Hematopoietic multipotent progenitor cell treated with erythropoietin and hydrocortisone succinate and interleukin-3 and kit ligand, for 8 days (in vitro differentiated cells): ENCODE data around the gene OTUB2.

Source experiments
- DNase-seq: peaks from one replicate; pipeline ENCODE4 v3.0.0-alpha.2; 2015

The OTUB2 gene

GRCh38 chr14:94026173-94026888 is at the start of gene OTUB2:
Gene OTUB2 (plus strand): TSS chr14:94026340. CDS start chr14:94026538, 198 bp downstream.
- DNase-seq, result peak; percentile 98

GRCh38 chr14:93976477-93977057 is 49.6 kb upstream of the OTUB2 start, which contains the start of gene ASB2:
Gene ASB2 (minus strand): TSS chr14:93976570. CDS start chr14:93964539, 12,031 bp downstream.
- no peak for DNase-seq

GRCh38 chr14:93977171-93977570 is 49.0 kb upstream of the OTUB2 start:
- DNase-seq, result no peak

GRCh38 chr14:93977790-93978581 is 48.2 kb upstream of the OTUB2 start:
- DNase-seq, result peak; percentile 4

- no peak for DNase-seq
Measured at GRCh38 chr14:93978735-93979134, 47.4 kb upstream of the OTUB2 start.

- DNase-seq, result no peak
Measured at GRCh38 chr14:93980456-93981201, 45.5 kb upstream of the OTUB2 start.

- no peak for DNase-seq
Measured at GRCh38 chr14:93981316-93982229, 44.6 kb upstream of the OTUB2 start.

- DNase-seq, result no peak
Measured at GRCh38 chr14:93982230-93983007, 43.7 kb upstream of the OTUB2 start.

GRCh38 chr14:93984070-93984469 is 42.1 kb upstream of the OTUB2 start:
- DNase-seq, result no peak

- DNase-seq, result no peak
Measured at GRCh38 chr14:93984987-93985410, 41.1 kb upstream of the OTUB2 start.

- DNase-seq, result no peak
Measured at GRCh38 chr14:93986955-93987354, 39.2 kb upstream of the OTUB2 start.

- no peak for DNase-seq
Measured at GRCh38 chr14:93987376-93987775, 38.8 kb upstream of the OTUB2 start.

GRCh38 chr14:93987815-93988476 is 38.2 kb upstream of the OTUB2 start:
- DNase-seq, result no peak

- DNase-seq, result no peak
Measured at GRCh38 chr14:93989939-93990338, 36.2 kb upstream of the OTUB2 start.

GRCh38 chr14:93991212-93991611 is 34.9 kb upstream of the OTUB2 start:
- no peak for DNase-seq

GRCh38 chr14:93991649-93992048 is 34.5 kb upstream of the OTUB2 start:
- no peak for DNase-seq

GRCh38 chr14:93993382-93993781 is 32.8 kb upstream of the OTUB2 start:
- DNase-seq, result no peak

GRCh38 chr14:93994919-93995682 is 31.0 kb upstream of the OTUB2 start:
- no peak for DNase-seq

GRCh38 chr14:93996130-93996695 is 29.9 kb upstream of the OTUB2 start:
- DNase-seq, result no peak
